ENCODE results near the gene NAA80. TPM values are rescaled to one million over a fixed set of nuclear protein-coding genes. Genes with fewer than 3 reads are reported as not detected.

NAA80 gene
- total and polyA plus RNA-seq, 2 of the 13 experiments (the other 11 are each of a cell fraction or from before 2014, with no cell fraction given), result 3.4 to 8.7 TPM

DNA sequence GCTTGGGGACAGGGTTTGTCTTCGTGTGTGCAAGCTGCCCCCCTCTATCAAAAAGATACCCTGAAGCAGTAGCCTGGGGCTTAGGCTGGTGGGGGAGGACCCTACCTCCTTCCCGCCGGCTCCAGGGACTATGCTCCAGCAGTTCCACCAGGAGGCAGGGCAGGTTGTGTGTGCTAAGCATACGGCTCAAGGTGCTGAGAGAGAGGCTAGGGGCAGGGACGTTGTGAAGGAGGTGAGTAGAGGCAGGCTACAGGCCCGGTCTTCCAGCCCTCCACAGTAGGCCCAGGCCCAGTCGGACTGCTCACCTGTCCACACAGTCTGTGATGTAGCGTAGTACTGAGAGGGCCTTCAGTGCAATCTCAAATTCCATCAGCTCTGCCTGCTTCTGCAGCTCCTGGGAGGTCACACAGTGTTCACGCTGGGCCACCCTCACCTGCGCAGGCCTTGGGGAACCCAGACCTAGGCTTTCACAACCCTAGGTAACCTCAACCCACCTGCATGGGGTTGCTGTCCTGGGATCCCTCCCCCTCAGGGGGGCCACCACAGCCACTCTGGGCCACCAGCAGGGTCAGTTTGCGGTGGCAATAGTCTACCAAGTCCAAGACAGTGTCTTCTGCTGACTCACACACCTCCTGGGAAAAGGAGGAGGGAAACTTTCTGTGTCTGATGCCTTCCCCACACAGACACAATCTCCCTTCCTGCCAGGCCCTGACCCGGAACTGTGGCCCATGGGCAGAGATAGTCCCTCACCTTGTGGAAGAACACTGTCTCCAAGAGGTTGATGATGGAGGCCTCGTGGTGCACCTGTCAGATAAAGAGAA, 43.8 kb upstream of the NAA80 start:
- no peak overlapping the region; a peak in 1 of 6 replicates for H3K4me3 ChIP-seq (replicated peaks in 1 of 3; ENCODE audit: insufficient read depth in 1 of 3, low read depth in 2 of 3, low read length in 3 of 3)
- intact Hi-C loops (cut with micrococcal nuclease; ENCODE audit: unreplicated experiment) (loop anchor here (10.0 kb wide), 1 partner anchor 202 kb away; no protein-coding TSS in a partner anchor), in situ Hi-C loops (cut with HindIII; ENCODE audit: extremely low pct_ligation_motif_present, low pct_unique_long_range_greater_than_20kb) (loop anchor here (10.0 kb wide), 1 partner anchor 202 kb away; no protein-coding TSS in a partner anchor)
- H3K27me3 ChIP-seq (ENCODE audit: control insufficient read depth in 1 of 2, insufficient read depth in 2 of 2, low read length in 2 of 2), result 0 out of 5 replicates have a peak, but pooled peaks cover 0 to 1% of the 10 kb centered on the region in 2 experiments
- no peak overlapping the region for H3K27ac ChIP-seq (ENCODE audit: extremely low read length, insufficient read depth, low read length)
- DNase-seq (ENCODE audit: low spot score), result no peak
- 47% methylated on average over 5 of the region's 13 CpGs for WGBS (ENCODE audit: low lambda C conversion rate)
- no peak overlapping the region for H3K9ac ChIP-seq (ENCODE audit: insufficient read depth, low read depth, low read length)
- BruUV-seq (replicated peaks), result no TSS peak
- 0 out of 2 replicates have a peak, but pooled peaks cover 3% of the 10 kb centered on the region for H4K20me1 ChIP-seq (ENCODE audit: insufficient read depth, low read length)
- H3K36me3 ChIP-seq (replicated peaks in 1 of 2; ENCODE audit: control insufficient read depth in 1 of 2, insufficient read depth in 2 of 2, low read length in 2 of 2), result peaks cover 0 to 4% of the 10 kb centered on the region in 2 experiments; a peak in 1 of 5 replicates
- FAIRE-seq, result peak; percentile 42
- POLR2A ChIA-PET, result interaction anchor here (1.0 kb wide), 1 partner anchor 43 kb away, joined by 3 read pairs; no protein-coding TSS in a partner anchor
- no peaks in the 10 kb centered on the region for H3K9me3 ChIP-seq (ENCODE audit: low read length)
- CTCF ChIA-PET (ENCODE audit: low intra/inter-chr PET ratio, low total read pairs), result no interaction called here
- no peaks in the 10 kb centered on the region for H3K79me2 ChIP-seq (ENCODE audit: insufficient read depth, low read length)
- H3K4me2 ChIP-seq (ENCODE audit: low read depth, low read length), result peak overlapping the region; percentile 36
- peak; percentile 79 for ATAC-seq
- H3K4me1 ChIP-seq (ENCODE audit: insufficient read depth, low read length), result peaks cover 67% of the 10 kb centered on the region
- H2AFZ ChIP-seq (ENCODE audit: low read length), result no peak overlapping the region
- TF ChIP-seq RAD21 (CRISPR knock-in tag; IDR thresholded peaks at IDR 0.05) (0 out of 2 replicates have a peak, but pooled peaks have one; percentile 26), ZNF839 (CRISPR knock-in tag; IDR thresholded peaks at IDR 0.05; ENCODE audit: borderline replicate concordance) (no peak), XRCC5 (optimal IDR thresholded peaks at IDR 0.05; ENCODE audit: low read length) (peak; percentile 26), ZNF674 (CRISPR knock-in tag; IDR thresholded peaks at IDR 0.05; ENCODE audit: low read depth) (no peak), ZFX (CRISPR knock-in tag; IDR thresholded peaks at IDR 0.05; ENCODE audit: low read depth) (0 out of 2 replicates have a peak, but pooled peaks have one; percentile 29), STAG1 (CRISPR knock-in tag; IDR thresholded peaks at IDR 0.05) (peak; percentile 34), ZNF138 (CRISPR knock-in tag; IDR thresholded peaks at IDR 0.05; ENCODE audit: low read depth) (no peak), NR1H2 (CRISPR knock-in tag; IDR thresholded peaks at IDR 0.05; ENCODE audit: borderline replicate concordance, low read depth) (no peak), POGZ (CRISPR knock-in tag; IDR thresholded peaks at IDR 0.05) (no peak)
- TF ChIP-seq, protein P1, sequence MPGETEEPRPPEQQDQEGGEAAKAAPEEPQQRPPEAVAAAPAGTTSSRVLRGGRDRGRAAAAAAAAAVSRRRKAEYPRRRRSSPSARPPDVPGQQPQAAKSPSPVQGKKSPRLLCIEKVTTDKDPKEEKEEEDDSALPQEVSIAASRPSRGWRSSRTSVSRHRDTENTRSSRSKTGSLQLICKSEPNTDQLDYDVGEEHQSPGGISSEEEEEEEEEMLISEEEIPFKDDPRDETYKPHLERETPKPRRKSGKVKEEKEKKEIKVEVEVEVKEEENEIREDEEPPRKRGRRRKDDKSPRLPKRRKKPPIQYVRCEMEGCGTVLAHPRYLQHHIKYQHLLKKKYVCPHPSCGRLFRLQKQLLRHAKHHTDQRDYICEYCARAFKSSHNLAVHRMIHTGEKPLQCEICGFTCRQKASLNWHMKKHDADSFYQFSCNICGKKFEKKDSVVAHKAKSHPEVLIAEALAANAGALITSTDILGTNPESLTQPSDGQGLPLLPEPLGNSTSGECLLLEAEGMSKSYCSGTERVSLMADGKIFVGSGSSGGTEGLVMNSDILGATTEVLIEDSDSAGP (CRISPR knock-in tag; IDR thresholded peaks at IDR 0.05; ENCODE audit: borderline replicate concordance), result peak; percentile 17; the same call in 1 of the 2 replicates
- TF ChIP-seq, protein P2, sequence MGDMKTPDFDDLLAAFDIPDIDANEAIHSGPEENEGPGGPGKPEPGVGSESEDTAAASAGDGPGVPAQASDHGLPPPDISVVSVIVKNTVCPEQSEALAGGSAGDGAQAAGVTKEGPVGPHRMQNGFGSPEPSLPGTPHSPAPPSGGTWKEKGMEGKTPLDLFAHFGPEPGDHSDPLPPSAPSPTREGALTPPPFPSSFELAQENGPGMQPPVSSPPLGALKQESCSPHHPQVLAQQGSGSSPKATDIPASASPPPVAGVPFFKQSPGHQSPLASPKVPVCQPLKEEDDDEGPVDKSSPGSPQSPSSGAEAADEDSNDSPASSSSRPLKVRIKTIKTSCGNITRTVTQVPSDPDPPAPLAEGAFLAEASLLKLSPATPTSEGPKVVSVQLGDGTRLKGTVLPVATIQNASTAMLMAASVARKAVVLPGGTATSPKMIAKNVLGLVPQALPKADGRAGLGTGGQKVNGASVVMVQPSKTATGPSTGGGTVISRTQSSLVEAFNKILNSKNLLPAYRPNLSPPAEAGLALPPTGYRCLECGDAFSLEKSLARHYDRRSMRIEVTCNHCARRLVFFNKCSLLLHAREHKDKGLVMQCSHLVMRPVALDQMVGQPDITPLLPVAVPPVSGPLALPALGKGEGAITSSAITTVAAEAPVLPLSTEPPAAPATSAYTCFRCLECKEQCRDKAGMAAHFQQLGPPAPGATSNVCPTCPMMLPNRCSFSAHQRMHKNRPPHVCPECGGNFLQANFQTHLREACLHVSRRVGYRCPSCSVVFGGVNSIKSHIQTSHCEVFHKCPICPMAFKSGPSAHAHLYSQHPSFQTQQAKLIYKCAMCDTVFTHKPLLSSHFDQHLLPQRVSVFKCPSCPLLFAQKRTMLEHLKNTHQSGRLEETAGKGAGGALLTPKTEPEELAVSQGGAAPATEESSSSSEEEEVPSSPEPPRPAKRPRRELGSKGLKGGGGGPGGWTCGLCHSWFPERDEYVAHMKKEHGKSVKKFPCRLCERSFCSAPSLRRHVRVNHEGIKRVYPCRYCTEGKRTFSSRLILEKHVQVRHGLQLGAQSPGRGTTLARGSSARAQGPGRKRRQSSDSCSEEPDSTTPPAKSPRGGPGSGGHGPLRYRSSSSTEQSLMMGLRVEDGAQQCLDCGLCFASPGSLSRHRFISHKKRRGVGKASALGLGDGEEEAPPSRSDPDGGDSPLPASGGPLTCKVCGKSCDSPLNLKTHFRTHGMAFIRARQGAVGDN (CRISPR knock-in tag; IDR thresholded peaks at IDR 0.05), result peak; percentile 40; the same call in 1 of the 2 replicates
- TF ChIP-seq, protein P3, sequence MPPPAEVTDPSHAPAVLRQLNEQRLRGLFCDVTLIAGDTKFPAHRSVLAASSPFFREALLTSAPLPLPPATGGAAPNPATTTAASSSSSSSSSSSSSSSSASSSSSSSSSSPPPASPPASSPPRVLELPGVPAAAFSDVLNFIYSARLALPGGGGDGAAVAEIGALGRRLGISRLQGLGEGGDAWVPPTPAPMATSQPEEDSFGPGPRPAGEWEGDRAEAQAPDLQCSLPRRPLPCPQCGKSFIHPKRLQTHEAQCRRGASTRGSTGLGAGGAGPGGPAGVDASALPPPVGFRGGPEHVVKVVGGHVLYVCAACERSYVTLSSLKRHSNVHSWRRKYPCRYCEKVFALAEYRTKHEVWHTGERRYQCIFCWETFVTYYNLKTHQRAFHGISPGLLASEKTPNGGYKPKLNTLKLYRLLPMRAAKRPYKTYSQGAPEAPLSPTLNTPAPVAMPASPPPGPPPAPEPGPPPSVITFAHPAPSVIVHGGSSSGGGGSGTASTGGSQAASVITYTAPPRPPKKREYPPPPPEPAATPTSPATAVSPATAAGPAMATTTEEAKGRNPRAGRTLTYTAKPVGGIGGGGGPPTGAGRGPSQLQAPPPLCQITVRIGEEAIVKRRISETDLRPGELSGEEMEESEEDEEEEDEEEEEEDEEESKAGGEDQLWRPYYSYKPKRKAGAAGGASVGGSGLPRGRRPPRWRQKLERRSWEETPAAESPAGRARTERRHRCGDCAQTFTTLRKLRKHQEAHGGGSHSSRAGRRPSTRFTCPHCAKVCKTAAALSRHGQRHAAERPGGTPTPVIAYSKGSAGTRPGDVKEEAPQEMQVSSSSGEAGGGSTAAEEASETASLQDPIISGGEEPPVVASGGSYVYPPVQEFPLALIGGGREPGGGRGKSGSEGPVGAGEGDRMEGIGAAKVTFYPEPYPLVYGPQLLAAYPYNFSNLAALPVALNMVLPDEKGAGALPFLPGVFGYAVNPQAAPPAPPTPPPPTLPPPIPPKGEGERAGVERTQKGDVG (CRISPR knock-in tag; IDR thresholded peaks at IDR 0.05; ENCODE audit: borderline replicate concordance), result 0 out of 2 replicates have a peak, but pooled peaks have one; percentile 32
